Left ventricle myocardium superior (tissue), 1 donor: ENCODE data around the gene TNK1. TPM values are rescaled to one million over a fixed set of nuclear protein-coding genes. Genes with fewer than 3 reads are reported as not detected.

Experiments
- ATAC-seq: fragments of 200-7000 bp; cut with Tn5 transposase; one replicate; pipeline ENCODE4 v1.9.1; 2020; ENCODE audit warnings: mild to moderate bottlenecking, moderate library complexity
- DNase-seq: peaks from one replicate; pipeline ENCODE4 v3.0.0-alpha.2; 2020
- intact Hi-C: fragments of 100-400 bp; cut with micrococcal nuclease; formaldehyde crosslinking; loops from one replicate; pipeline ENCODE4 v1.11.0; 2022
- total RNA-seq: library from RNA; stranded (reverse); fragmentation: NEBNext Ultra II Directional; extraction: Animal tissue kit (Norgen Biotek cat#: 25700); gene quantifications from one replicate; pipeline ENCODE4 v1.2.1, GENCODE V29; 2021
- donor health status: DM: no; HTN: yes; CAD: no; lungs with severe emphysema.

TNK1 gene
- total RNA-seq, 1 donor from 2014 or later = 2.2 TPM

DNA sequence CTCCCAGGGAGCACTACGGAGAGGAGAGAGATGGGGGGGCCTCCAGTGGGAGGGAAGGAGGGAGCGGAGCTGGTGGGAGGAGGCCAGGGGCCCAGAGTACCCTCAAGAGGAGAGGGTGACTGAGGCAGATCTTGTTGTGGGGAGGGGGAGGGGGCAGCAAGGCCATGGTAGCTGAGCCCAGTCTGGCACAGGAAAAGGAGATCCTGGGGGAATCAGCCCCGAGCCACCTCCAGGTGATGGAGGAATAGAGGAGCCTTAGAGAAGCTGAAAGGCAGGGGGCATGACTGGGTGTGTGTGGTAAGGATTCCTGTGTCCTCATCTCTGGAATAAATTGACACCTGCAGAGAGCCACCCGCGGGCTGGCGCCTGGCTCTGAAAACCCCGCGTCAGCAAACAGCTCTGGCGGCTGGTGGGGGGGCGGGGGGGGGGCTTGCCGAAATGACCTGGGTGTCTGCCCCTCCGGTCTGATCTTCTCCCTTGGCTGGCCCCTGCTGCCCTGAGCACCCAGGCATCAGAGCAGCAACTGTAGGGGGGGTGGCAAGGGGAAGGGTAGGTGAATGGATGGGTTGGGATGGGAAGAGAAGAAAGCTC, 25.4 kb downstream of the TNK1 start:
- DNase-seq (no peak), ATAC-seq (no peak)
- intact Hi-C loops = no loop called here

DNA sequence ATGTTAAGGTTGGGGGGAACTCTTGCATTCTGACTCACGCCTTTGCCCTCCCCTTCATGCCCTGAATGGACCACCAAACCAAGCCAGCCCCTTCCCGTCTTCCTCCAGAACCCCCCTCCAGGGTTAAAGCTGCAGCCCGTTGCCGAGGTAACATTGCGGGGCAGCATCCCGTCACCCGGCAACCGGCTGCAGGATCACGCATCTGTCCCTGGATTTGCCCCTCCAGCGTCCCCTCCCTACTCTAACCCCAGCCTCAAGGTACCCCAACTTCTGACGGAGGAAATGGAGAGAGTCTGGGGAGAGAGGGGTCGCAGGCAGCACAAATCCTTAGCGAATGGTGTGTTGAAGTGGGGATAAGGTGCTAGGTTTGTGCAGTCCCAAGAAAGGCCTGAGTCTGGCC, 26.2 kb downstream of the TNK1 start:
- intact Hi-C loops = no loop called here
- no peak for DNase-seq
- ATAC-seq = no peak

- intact Hi-C loops = no loop called here
- no peak for ATAC-seq
- DNase-seq = no peak
Measured at GRCh38 chr17:7407485-7408251, 26.8 kb downstream of the TNK1 start, which contains the start of gene NLGN2. NLGN2 (plus strand) TSS chr17:7407845; CDS start chr17:7408256, 411 bp downstream.

DNA sequence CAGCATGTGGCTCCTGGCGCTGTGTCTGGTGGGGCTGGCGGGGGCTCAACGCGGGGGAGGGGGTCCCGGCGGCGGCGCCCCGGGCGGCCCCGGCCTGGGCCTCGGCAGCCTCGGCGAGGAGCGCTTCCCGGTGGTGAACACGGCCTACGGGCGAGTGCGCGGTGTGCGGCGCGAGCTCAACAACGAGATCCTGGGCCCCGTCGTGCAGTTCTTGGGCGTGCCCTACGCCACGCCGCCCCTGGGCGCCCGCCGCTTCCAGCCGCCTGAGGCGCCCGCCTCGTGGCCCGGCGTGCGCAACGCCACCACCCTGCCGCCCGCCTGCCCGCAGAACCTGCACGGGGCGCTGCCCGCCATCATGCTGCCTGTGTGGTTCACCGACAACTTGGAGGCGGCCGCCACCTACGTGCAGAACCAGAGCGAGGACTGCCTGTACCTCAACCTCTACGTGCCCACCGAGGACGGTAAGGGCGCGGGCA, 27.4 kb downstream of the TNK1 start:
- ATAC-seq = no peak
- DNase-seq = no peak
- intact Hi-C loops = no loop called here

- intact Hi-C loops = no loop called here
- ATAC-seq (no peak), DNase-seq (no peak)
Measured at GRCh38 chr17:7408863-7409262, 28.0 kb downstream of the TNK1 start.

GRCh38 chr17:7409716-7410115, 28.8 kb downstream of the TNK1 start:
- ATAC-seq (no peak), DNase-seq (no peak)
- intact Hi-C loops = no loop called here

DNA sequence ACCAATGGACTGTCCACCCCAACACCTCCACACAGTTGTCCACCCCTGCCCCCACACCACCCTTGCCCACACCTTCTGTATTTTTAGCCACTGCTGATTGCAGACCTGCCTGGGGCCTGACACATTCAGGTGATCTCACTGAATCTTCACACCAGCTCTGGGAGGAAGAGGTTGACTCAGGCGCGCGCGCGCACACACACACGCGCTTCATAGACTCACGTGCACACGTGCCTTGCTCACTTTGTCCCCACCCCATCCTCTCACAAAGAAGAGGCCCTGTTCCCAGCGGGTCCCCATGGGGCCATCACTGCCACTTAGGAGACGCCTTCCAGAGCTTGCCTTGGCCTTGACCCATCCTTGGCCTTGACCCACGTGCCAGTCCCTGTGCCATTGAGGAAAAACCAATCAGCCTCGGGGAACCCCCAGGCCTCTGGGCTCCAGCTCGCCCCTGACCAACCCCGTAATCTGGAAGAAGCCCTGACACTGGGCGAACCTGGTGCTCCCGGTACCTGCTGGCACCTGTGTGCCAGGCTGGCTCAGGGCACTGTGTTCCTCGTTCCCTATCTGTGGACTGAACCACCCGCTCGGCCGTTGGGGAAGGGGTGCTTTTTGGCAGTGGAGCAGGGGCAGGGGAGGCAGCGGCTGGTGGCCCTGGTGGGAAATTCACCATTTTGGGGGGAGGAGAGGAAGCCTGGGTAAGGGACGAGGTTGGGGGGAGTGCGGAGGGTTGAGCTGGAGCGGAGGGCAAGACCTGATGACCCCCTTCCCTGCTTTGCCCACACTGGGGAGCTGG, 29.9 kb downstream of the TNK1 start:
- no peak for DNase-seq
- no peak for ATAC-seq
- intact Hi-C loops = no loop called here

DNA sequence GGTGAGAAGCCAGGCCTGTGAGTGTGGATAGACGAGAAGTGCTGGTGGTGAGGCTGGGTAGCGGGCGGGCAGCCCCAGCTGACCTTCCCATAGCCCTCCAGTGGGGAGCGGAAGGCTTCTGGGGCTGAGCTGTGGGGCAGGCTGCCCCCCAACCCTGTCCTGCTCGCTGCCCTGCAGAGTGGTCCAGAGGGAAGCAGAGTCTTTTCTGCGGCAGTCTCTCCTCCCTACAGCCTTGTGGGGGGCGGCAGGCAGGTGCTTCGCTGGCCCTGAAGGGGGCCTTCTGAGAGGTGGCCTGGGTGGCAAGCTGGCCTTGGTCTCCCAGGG, 30.5 kb downstream of the TNK1 start:
- intact Hi-C loops = no loop called here
- ATAC-seq (no peak), DNase-seq (no peak)

- no peak for DNase-seq
- no peak for ATAC-seq
- intact Hi-C loops = no loop called here
Measured at GRCh38 chr17:7413346-7413985, 32.6 kb downstream of the TNK1 start.

DNA sequence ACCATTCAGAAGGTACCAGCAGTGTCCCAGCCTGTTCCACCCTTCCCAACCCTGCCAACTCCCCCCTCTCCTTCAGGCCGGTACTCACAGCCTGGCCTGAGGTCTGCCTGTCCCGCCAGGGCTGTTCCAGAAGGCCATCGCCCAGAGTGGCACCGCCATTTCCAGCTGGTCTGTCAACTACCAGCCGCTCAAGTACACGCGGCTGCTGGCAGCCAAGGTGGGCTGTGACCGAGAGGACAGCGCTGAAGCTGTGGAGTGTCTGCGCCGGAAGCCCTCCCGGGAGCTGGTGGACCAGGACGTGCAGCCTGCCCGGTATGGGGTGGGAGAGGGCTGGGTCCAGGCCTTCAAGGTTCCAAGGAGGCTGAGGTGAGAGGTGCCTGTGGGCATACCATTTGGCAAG, 33.9 kb downstream of the TNK1 start:
- DNase-seq (no peak), ATAC-seq (no peak)
- intact Hi-C loops = no loop called here

GRCh38 chr17:7415784-7416183, 34.9 kb downstream of the TNK1 start:
- DNase-seq (no peak), ATAC-seq (no peak)
- intact Hi-C loops = no loop called here

- intact Hi-C loops = no loop called here
- ATAC-seq (no peak), DNase-seq (no peak)
Measured at GRCh38 chr17:7416323-7416722, 35.4 kb downstream of the TNK1 start.

- ATAC-seq = no peak
- intact Hi-C loops = no loop called here
Measured at GRCh38 chr17:7417056-7417655, 36.3 kb downstream of the TNK1 start.

DNA sequence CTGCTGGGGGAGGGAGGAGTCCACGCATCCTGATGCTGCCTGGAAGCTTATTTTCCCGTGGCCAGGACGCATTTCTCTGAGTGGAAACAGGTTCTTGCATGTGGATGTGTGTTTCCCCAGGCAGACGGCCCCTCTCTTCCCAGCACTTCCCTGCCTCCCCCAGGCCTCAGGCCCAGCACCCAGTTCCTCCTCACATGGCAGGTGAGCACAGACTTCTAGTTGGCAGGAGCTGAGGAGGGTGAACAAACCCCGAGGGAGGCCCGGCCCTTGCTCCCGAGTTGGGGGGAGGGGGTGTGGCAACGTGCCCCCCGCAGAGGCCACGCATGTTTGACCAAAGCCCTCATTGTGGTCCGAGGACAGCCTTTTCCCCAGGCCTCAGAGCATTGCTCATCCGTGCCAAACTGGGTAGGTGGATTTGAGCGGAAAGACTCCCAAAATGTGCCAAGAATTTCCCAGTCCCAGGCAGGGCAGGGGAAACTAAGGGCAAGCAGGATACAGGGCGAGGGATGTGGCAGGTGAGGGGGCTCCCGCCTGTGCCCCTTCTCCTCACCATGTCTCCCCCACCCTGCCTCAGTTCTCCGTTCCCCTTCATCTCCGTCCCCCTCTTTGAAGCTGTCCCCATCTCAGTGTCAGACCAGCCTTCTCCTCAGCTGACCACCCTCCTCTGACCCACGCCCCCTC, 37.7 kb downstream of the TNK1 start:
- no peak for DNase-seq
- ATAC-seq = no peak
- intact Hi-C loops = no loop called here

More at GRCh38 chr17:7417056-7417655, 36.3 kb downstream of the TNK1 start:
- DNase-seq = no peak

- intact Hi-C loops = no loop called here
- ATAC-seq (no peak), DNase-seq (no peak)
Measured at GRCh38 chr17:7419819-7420610, 39.1 kb downstream of the TNK1 start, which contains the start of gene SPEM1. SPEM1 (plus strand) TSS chr17:7420324; CDS start chr17:7420385, 61 bp downstream.

- intact Hi-C loops = no loop called here
- DNase-seq (no peak), ATAC-seq (no peak)
Measured at GRCh38 chr17:7421186-7421585, 40.3 kb downstream of the TNK1 start.

- intact Hi-C loops = no loop called here
- no peak for ATAC-seq
- DNase-seq = no peak
Measured at GRCh38 chr17:7423679-7424078, 42.8 kb downstream of the TNK1 start.

- intact Hi-C loops = no loop called here
- no peak for DNase-seq
- ATAC-seq = no peak
Measured at GRCh38 chr17:7425316-7425715, 44.4 kb downstream of the TNK1 start, which contains the start of gene SPEM2. SPEM2 (plus strand) TSS chr17:7425616; CDS start chr17:7425689, 73 bp downstream.
